RCC 7860 (cell line): ENCODE results near the gene KCNQ5.

Source experiments
- DNase-seq: peaks from one replicate; pipeline ENCODE4 v3.0.0-alpha.2; 2015; ENCODE audit warnings: low spot score
- FAIRE-seq: peaks from 2 replicates; lab custom pipeline; 2012; peaks lifted over from hg19 to GRCh38; lab: Jason Lieb, UNC

KCNQ5 gene

GRCh38 chr6:72639920-72640614, 18.2 kb downstream of the KCNQ5 start:
- DNase-seq: no peak
- FAIRE-seq: no peak

GRCh38 chr6:72640615-72640930, 18.7 kb downstream of the KCNQ5 start:
- FAIRE-seq (no peak), DNase-seq (no peak)

GRCh38 chr6:72642435-72642834, 20.6 kb downstream of the KCNQ5 start:
- DNase-seq: no peak
- no peak for FAIRE-seq

- no peak for FAIRE-seq
Measured at GRCh38 chr6:72643214-72643613, 21.4 kb downstream of the KCNQ5 start.

GRCh38 chr6:72646604-72647485, 25.0 kb downstream of the KCNQ5 start:
- no peak for DNase-seq
- FAIRE-seq: no peak

More at GRCh38 chr6:72643214-72643613, 21.4 kb downstream of the KCNQ5 start:
- no peak for DNase-seq

- FAIRE-seq (no peak), DNase-seq (no peak)
Measured at GRCh38 chr6:72647489-72647888, 25.6 kb downstream of the KCNQ5 start.

- peak; percentile 90 for FAIRE-seq
- DNase-seq: peak; percentile 64
Measured at GRCh38 chr6:72649032-72649984, 27.4 kb downstream of the KCNQ5 start.

- FAIRE-seq: peak; percentile 11
- no peak for DNase-seq
Measured at GRCh38 chr6:72650081-72650745, 28.3 kb downstream of the KCNQ5 start.

- DNase-seq: no peak
- no peak for FAIRE-seq
Measured at GRCh38 chr6:72651174-72651573, 29.3 kb downstream of the KCNQ5 start.

GRCh38 chr6:72651967-72652956, 30.4 kb downstream of the KCNQ5 start:
- no peak for DNase-seq
- no peak for FAIRE-seq

- FAIRE-seq (peak; percentile 64), DNase-seq (no peak)
Measured at GRCh38 chr6:72653026-72653425, 31.2 kb downstream of the KCNQ5 start.

GRCh38 chr6:72654071-72654621, 32.3 kb downstream of the KCNQ5 start:
- DNase-seq: no peak
- no peak for FAIRE-seq

- FAIRE-seq (peak; percentile 66), DNase-seq (peak; percentile 36)
Measured at GRCh38 chr6:72657407-72658197, 35.7 kb downstream of the KCNQ5 start.

- no peak for FAIRE-seq
- no peak for DNase-seq
Measured at GRCh38 chr6:72659754-72660153, 37.9 kb downstream of the KCNQ5 start.

GRCh38 chr6:72661411-72661810, 39.5 kb downstream of the KCNQ5 start:
- FAIRE-seq (no peak), DNase-seq (no peak)

- DNase-seq (no peak), FAIRE-seq (no peak)
Measured at GRCh38 chr6:72665599-72665998, 43.7 kb downstream of the KCNQ5 start.

GRCh38 chr6:72669324-72669723, 47.5 kb downstream of the KCNQ5 start:
- DNase-seq (no peak), FAIRE-seq (no peak)

- DNase-seq (no peak), FAIRE-seq (no peak)
Measured at GRCh38 chr6:72672906-72673305, 51.0 kb downstream of the KCNQ5 start.
